ENCODE data around the gene PDS5B.

Gene PDS5B

GRCh38 chr13:32592082-32592481 lies 5.8 kb downstream of the PDS5B start:
- no peak for DNase-seq

- no peak for DNase-seq
Measured at GRCh38 chr13:32594157-32594738, 8.0 kb downstream of the PDS5B start.

GRCh38 chr13:32595306-32595705 lies 9.1 kb downstream of the PDS5B start:
- DNase-seq, result no peak

DNA sequence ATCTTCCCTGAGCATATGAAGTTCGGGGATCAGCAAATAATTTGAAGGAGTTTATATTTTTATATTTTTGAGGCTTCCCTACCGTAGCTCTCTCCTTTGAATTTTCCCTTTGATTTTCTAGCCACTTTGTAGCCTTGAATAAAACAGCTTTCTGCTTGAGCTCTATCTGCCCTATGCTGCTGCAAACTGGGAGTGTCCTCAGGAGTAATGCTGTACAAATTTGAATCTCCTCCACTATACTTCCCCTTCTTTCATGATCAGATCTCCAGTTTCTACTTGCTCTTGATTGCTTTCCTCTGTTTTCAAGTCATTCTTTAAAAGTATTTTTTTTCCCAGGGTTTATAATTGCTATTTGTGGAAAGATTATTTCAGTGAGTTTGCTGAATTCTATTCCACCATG lies 14.6 kb downstream of the PDS5B start:
- DNase-seq, result no peak

DNA sequence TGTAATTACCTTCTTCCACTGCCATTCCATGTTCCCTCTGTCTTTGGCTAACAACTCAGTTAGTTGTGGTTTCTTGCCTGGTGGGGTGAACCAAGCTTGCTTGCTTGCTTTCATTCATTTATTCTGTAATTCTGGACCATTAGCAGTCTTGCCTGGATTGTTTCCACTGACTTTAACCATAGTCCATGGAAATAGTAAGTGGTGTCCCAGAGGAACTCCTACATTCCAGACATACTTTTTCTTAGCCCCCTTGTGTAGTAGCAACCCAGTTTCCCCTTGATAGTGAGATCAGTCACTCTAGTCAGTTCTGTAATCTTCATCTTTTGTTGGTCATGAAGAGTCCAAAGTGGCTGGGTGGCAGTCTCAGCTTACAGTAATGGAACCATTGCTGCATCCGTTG lies 23.2 kb downstream of the PDS5B start:
- no peak for DNase-seq

DNA sequence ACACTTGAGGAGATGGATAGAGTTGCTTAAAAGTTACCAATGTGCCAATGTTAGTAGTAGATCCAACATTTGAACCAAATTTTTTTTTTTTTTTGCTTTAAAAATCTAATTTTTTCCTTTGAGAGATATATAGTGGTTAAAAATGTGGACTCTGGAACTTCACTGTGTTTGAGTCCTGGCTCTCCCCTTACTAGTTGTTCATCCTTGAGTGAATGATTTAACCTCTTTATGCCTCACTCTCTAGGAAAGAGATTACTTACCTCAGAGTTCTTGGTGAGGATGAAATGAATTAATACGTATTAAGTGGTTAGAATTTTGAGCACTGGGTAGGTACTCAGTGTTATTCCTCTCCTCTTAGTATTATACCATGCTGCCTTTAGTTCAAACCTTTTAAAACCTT lies 24.3 kb downstream of the PDS5B start:
- no peak for DNase-seq

DNA sequence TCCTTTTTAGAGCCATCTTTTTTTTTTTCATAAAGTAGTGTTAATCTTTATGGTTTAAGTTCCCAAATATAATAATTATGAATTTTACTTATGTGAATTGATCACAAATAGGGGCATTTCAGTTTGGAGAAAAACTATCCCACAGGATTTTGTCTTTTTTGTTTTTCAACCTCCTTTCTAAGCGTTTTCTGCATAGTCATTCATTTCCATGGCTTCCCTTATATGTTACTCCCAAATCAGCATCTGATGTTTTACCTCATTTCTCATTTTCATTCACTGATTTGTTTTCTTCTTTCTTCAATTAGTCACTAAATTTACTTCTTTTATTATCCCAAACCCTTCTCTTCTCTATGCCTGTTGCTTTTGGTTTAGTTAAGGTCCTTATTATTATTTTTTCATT lies 24.7 kb downstream of the PDS5B start:
- DNase-seq, result no peak

DNA sequence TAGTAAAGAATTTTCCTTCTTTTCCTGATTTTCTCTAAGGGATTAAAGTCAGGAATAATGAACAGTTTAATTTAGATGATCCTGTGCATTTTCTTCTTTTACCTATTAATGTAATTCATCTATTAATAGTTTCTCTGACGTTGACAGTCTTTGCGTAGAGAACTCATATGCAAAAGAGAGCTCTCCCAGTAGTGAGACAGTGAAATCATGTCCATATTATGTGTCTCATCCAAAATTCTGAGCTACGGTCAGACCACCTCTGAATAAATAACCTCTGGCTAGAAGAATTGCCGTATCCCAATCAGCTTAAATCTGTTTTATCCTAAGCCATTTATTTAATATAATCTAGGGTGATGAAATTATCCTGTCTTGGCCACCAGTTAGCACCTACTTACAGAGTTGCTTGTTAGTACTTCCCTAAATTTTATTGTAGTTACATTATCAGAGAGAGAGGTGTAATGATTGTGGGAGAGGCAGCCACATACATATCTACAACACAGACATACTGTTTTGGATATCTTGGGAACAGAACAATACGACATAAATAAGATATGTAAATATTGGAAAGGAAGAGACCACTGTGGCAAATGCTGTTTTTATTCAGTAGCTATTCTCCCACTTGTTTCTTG lies 30.7 kb downstream of the PDS5B start:
- DNase-seq, result no peak

DNA sequence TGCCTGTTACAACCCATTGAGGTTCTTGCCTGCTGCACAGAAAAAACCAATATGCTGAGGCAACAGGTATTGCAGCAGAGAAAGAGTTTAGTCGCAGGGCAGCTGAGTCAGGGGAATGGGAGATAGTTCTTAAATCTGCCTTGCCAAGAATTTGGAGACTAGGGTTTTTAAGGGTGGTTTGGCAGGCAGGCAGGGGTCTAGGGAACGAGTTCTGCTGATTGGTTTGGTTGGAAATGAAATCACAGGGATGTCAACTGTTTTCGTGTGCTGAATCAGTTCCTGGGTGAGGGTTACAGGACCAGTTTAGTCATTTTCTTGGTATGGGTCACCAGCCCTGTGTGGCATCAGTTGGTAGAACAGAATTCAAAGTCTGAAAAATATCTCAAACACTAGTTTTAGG lies 36.6 kb downstream of the PDS5B start:
- DNase-seq, result no peak

DNA sequence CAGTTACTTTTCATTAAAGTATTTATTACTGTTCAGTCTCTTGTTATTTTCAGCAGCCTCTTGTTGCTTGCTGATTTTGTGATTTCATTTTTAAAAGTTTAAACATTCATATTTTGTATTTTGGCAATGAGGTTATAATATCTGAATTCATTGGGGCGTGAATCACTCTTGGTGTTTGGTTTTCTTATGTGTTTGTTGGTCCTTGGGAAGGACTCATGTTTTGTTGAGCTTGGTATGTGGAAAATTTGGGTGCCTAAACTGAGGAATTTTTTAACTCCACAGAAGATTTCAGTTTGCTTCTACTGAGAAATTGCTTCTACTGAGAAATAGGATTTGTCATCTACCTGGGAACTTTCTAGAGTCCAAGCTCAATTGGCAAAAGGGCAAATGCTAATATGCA lies 38.2 kb downstream of the PDS5B start:
- DNase-seq, result no peak

DNA sequence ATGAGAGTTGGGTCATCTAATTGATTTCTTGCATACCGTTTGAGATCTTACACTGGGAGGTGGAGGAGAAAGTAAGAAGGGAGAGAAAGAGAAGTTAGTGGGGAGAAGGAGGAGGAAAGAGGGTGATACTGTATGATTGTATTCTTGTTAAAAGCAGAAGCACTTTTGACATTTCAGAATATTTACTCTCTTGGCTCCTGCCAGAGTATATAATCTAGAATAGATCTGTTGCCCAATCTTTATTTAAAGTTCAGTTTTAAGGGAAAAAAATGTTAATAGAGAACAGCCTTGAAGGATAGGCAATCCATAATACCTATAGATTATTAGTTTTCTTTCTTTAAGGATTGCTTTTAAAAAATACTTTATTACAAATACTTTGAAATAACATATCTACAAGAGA lies 41.5 kb downstream of the PDS5B start:
- no peak for DNase-seq

GRCh38 chr13:32629313-32629712 lies 43.1 kb downstream of the PDS5B start:
- no peak for DNase-seq

DNA sequence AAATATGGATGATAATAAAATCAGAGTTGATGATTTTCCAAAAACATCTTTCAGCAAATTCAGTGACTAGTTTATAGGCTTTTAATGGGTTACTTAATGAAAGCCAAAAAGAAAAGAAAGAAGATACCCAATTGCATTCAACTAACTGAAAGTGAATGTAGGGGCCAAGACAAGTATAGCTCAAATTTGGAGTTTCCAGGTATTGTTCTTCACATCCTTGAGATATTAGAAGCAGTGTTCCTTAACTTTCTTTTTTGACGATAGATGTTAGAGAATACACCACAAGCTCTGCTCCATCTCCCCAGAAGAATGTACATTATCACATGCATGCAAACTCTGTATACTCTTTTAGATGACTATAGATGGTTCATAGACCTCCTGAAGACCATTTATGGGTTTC lies 43.6 kb downstream of the PDS5B start:
- DNase-seq, result no peak

GRCh38 chr13:32632343-32632909 lies 46.2 kb downstream of the PDS5B start:
- no peak for DNase-seq

- DNase-seq, result no peak
Measured at GRCh38 chr13:32636711-32637110, 50.5 kb downstream of the PDS5B start.

DNA sequence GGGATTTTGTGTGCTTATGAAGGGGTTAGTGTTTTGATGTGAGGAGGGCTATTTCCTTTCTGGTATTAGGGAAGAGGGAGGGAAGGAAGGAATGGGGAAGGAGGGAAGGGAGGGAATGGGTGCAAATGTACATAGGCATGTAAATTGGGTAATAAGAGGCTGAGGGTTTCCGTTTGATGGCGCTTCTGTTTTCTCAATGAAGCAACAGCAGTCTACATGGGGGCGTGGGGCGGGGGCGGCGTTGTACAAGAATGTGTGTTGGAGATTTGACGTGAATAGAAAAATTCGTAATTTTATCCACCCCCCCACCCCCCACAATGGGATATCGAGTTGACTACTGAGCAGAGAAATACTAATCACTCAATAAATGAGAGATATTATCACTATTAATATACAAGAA lies 52.5 kb downstream of the PDS5B start:
- no peak for DNase-seq

DNA sequence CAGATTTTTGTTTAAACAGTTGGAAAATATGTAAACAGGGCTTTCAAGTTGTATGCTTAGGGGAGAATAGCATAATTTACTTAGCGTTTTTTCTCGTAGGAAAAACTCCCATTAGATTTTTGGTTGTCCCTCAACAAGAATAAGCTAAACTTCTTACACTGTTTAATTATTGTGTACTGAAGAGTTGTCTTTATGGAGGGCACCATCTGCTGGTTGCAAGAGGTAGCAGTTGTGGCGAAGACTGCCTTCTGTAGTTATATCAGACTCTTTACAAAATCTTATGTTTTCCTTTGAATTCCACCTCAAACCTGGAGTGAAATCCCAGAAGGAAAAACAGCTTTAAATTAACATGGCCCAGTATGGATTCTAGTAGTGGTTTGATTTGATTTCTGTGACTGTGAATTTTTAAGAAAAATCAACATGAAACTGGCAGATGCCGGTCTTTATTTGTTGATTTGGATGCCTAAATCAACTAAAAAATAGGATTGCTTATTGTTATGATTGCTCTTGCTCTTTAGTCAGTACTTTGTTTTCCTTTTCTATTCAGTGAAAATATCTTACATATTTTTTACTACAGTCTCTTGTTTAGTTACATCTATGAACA lies 53.4 kb downstream of the PDS5B start:
- DNase-seq, result no peak

DNA sequence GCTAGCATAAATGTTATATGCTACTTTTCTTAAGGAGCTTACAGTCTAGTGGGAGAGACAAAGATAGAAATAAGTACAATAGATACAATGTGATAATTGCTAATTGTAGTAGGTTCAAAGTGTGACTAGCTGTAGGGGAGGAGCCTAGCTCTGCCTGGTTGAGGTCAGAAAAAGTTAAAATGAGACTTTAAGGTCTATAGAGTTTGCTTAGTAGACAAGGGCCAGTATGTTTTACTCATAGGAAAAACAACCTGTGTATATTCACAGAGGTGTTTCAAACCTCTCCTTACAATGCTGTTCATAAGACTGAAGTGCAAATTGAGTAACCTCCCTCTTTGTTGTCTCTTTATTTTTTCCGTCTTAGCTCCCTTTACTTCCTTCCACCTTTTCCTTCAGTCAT lies 56.1 kb downstream of the PDS5B start:
- no peak for DNase-seq

DNA sequence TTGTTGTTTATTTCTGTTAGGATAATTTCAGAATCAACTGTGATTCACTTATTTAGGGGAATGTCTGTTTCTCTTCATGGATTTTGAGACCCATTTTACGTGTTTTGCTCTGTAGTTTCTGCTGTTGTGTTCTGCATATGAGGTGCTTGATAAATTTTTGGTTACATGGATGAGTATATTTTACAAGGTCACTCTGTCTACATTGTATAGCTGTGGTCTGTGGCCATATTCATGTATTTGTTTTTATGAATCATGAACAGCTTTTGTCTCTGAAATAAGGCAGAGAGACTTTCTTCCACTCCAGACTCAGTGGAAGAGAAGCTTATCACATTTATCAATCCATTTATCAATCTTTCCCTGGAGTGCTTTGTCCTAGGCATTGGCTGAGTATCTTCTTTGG lies 56.6 kb downstream of the PDS5B start:
- no peak for DNase-seq

GRCh38 chr13:32645854-32646253 lies 59.6 kb downstream of the PDS5B start:
- DNase-seq, result no peak

DNA sequence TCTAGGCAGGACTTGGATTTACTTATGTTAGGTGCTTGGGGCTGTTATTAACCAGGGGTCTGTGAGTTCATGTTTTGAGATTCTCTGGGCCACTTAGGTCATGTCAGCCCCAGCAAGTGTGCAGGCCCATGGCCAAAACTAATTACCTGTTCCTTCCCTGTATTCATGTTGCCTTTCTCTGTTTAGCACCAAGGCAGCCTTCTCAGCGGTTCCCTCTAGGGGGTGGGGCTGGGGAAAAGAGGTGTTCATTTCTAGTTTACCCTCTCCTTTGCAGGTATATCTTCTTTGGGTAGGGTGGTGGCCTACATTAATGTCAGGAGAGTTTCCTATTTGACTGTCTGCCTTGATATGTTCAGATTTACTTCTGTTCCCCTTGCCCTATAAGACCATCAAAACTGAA lies 61.7 kb downstream of the PDS5B start:
- no peak for DNase-seq

GRCh38 chr13:32650705-32651311 lies 64.6 kb downstream of the PDS5B start:
- no peak for DNase-seq

DNA sequence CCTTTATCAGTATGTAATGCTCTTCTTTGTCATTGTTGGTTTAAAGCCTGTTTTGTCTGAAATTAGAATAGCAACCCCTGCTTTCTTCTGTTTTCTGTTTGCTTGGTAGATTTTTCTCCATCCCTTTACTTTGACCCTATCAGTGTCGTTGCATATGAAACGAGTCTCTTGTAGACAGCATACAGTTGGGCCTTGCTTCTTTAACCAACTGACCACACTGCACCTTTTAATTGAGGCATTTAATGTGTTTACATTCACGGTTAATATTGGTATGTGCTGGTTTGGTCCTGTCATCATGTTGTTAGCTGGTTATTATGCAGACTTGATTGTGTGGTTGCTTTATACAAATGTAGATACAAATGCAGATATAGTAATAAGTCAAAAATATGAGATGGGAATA lies 71.1 kb downstream of the PDS5B start:
- DNase-seq, result no peak

- no peak for DNase-seq
Measured at GRCh38 chr13:32659736-32660135, 73.5 kb downstream of the PDS5B start.
